SK-N-MC (cell line): ENCODE data around the gene PERP.

Experiments
- EZH2 ChIP-seq: fragments of 200-600 bp; sonication (generic); IDR thresholded peaks from one replicate; pipeline ENCODE4 v1.6.1; 2017; ENCODE audit warnings: antibody characterized with exemption
- FOXP2 ChIP-seq: optimal IDR thresholded peaks from 2 replicates; pipeline ENCODE3; 2011; ENCODE audit warnings: mild to moderate bottlenecking, moderate library complexity; ENCODE audit not compliant: insufficient read depth; ENCODE audit errors: extremely low read length, control extremely low read depth
- POLR2AphosphoS5 ChIP-seq: IDR thresholded peaks from 2 replicates; pipeline ENCODE4 v1.6.1; 2012; ENCODE audit warnings: mild to moderate bottlenecking, low read depth, low read length, borderline replicate concordance

DNA sequence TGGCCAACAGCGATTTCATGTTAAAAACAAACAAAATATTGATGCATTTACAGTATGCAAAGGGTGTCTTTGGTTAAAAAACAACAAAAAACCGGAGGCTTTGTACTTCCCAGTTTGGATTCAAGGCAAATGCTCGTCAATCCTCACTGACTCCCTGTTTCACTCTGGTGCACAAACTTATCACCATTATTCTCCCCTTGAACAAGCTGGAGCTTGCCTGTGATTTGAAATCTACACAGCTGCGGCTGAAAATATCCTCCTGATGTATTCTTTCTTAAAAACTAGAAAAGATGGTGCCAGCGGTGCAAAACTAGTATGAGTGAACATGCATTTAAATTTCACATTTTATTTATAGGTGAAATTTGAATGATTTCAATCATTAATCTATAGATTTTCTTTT lies 3.3 kb downstream of the PERP start:
- no peak for TF ChIP-seq EZH2
- no peak for TF ChIP-seq POLR2AphosphoS5
- TF ChIP-seq FOXP2 = no peak
